ENCODE results near the gene ADARB2.

DNA sequence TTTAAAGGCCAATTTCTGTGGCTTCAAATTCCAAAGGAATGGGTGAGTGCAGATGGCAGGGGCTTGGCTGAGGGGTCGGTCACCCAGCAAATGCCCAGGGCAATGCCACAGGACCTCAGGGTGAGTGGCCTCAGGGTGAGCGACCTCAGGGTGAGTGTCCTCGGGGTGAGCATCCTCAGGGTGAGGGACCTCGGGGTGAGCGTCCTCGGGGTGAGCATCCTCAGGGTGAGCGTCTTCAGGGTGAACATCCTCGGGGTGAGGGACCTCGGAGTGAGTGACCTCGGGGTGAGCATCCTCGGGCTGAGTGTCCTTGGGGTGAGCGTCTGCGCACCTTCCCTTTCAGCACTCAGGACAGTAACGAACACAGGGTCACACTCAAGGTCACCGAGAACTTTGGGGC lies 59.2 kb downstream of the ADARB2 start:
- TF ChIP-seq, protein P1, sequence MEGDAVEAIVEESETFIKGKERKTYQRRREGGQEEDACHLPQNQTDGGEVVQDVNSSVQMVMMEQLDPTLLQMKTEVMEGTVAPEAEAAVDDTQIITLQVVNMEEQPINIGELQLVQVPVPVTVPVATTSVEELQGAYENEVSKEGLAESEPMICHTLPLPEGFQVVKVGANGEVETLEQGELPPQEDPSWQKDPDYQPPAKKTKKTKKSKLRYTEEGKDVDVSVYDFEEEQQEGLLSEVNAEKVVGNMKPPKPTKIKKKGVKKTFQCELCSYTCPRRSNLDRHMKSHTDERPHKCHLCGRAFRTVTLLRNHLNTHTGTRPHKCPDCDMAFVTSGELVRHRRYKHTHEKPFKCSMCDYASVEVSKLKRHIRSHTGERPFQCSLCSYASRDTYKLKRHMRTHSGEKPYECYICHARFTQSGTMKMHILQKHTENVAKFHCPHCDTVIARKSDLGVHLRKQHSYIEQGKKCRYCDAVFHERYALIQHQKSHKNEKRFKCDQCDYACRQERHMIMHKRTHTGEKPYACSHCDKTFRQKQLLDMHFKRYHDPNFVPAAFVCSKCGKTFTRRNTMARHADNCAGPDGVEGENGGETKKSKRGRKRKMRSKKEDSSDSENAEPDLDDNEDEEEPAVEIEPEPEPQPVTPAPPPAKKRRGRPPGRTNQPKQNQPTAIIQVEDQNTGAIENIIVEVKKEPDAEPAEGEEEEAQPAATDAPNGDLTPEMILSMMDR (conservative IDR thresholded peaks at IDR 0.05; ENCODE audit: low read depth in 2 of 2): no peak
- TF ChIP-seq EZH2 (IDR thresholded peaks at IDR 0.05; ENCODE audit: low read depth, unreplicated experiment) (no peak), STAT1 (IDR thresholded peaks at IDR 0.05; ENCODE audit: unreplicated experiment) (no peak)
- TF ChIP-seq, protein P2, sequence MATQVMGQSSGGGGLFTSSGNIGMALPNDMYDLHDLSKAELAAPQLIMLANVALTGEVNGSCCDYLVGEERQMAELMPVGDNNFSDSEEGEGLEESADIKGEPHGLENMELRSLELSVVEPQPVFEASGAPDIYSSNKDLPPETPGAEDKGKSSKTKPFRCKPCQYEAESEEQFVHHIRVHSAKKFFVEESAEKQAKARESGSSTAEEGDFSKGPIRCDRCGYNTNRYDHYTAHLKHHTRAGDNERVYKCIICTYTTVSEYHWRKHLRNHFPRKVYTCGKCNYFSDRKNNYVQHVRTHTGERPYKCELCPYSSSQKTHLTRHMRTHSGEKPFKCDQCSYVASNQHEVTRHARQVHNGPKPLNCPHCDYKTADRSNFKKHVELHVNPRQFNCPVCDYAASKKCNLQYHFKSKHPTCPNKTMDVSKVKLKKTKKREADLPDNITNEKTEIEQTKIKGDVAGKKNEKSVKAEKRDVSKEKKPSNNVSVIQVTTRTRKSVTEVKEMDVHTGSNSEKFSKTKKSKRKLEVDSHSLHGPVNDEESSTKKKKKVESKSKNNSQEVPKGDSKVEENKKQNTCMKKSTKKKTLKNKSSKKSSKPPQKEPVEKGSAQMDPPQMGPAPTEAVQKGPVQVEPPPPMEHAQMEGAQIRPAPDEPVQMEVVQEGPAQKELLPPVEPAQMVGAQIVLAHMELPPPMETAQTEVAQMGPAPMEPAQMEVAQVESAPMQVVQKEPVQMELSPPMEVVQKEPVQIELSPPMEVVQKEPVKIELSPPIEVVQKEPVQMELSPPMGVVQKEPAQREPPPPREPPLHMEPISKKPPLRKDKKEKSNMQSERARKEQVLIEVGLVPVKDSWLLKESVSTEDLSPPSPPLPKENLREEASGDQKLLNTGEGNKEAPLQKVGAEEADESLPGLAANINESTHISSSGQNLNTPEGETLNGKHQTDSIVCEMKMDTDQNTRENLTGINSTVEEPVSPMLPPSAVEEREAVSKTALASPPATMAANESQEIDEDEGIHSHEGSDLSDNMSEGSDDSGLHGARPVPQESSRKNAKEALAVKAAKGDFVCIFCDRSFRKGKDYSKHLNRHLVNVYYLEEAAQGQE (IDR thresholded peaks at IDR 0.05; ENCODE audit: unreplicated experiment): no peak
